ENCODE measurements around the gene TRPM7.

DNA sequence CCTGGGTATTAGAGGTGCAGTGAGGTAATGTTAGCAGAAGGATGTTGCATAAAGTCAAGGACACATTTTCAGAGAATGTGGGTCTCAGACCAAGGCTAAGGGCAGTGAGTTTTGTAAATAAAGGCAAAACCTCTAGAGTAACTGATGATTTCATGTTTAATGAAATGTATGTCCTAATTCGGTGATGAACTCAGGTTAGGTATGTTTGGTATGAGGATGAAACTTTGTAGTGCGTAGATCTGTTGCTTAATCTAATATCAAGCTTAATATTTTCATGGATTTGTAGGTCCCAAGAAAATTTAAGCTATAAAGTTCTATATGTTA lies 143.7 kb downstream of the TRPM7 start:
- TF ChIP-seq BRD4 (IDR thresholded peaks at IDR 0.05) (no peak), TRIM24 (IDR thresholded peaks at IDR 0.05) (no peak), PTBP1 (IDR thresholded peaks at IDR 0.05; ENCODE audit: low read depth, low read length) (no peak), MYBL2 (IDR thresholded peaks at IDR 0.05; ENCODE audit: low read depth) (no peak), MYBL2 (CRISPR knock-in tag; IDR thresholded peaks at IDR 0.05; ENCODE audit: borderline replicate concordance) (no peak), SPI1 (IDR thresholded peaks at IDR 0.05; ENCODE audit: borderline replicate concordance, low read depth, low read length) (no peak), ZNF324 (CRISPR knock-in tag; IDR thresholded peaks at IDR 0.05) (no peak), NEUROD1 (IDR thresholded peaks at IDR 0.05; ENCODE audit: borderline replicate concordance, low read depth, low read length, partially characterized antibody) (no peak), POLR2A (conservative IDR thresholded peaks at IDR 0.05) (no peak), ADNP (tag; IDR thresholded peaks at IDR 0.05) (no peak), GABPA (tag; conservative IDR thresholded peaks at IDR 0.05; ENCODE audit: low read depth) (no peak), SIRT6 (IDR thresholded peaks at IDR 0.05; ENCODE audit: low read depth, low read length) (no peak)
- TF ChIP-seq, protein P1, sequence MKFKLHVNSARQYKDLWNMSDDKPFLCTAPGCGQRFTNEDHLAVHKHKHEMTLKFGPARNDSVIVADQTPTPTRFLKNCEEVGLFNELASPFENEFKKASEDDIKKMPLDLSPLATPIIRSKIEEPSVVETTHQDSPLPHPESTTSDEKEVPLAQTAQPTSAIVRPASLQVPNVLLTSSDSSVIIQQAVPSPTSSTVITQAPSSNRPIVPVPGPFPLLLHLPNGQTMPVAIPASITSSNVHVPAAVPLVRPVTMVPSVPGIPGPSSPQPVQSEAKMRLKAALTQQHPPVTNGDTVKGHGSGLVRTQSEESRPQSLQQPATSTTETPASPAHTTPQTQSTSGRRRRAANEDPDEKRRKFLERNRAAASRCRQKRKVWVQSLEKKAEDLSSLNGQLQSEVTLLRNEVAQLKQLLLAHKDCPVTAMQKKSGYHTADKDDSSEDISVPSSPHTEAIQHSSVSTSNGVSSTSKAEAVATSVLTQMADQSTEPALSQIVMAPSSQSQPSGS (CRISPR knock-in tag; IDR thresholded peaks at IDR 0.05), result no peak
- TF ChIP-seq, protein P2, sequence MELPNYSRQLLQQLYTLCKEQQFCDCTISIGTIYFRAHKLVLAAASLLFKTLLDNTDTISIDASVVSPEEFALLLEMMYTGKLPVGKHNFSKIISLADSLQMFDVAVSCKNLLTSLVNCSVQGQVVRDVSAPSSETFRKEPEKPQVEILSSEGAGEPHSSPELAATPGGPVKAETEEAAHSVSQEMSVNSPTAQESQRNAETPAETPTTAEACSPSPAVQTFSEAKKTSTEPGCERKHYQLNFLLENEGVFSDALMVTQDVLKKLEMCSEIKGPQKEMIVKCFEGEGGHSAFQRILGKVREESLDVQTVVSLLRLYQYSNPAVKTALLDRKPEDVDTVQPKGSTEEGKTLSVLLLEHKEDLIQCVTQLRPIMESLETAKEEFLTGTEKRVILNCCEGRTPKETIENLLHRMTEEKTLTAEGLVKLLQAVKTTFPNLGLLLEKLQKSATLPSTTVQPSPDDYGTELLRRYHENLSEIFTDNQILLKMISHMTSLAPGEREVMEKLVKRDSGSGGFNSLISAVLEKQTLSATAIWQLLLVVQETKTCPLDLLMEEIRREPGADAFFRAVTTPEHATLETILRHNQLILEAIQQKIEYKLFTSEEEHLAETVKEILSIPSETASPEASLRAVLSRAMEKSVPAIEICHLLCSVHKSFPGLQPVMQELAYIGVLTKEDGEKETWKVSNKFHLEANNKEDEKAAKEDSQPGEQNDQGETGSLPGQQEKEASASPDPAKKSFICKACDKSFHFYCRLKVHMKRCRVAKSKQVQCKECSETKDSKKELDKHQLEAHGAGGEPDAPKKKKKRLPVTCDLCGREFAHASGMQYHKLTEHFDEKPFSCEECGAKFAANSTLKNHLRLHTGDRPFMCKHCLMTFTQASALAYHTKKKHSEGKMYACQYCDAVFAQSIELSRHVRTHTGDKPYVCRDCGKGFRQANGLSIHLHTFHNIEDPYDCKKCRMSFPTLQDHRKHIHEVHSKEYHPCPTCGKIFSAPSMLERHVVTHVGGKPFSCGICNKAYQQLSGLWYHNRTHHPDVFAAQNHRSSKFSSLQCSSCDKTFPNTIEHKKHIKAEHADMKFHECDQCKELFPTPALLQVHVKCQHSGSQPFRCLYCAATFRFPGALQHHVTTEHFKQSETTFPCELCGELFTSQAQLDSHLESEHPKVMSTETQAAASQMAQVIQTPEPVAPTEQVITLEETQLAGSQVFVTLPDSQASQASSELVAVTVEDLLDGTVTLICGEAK (IDR thresholded peaks at IDR 0.05), result no peak
- TF ChIP-seq, protein P2 (CRISPR knock-in tag; IDR thresholded peaks at IDR 0.05), result no peak
- TF ChIP-seq, protein P3, sequence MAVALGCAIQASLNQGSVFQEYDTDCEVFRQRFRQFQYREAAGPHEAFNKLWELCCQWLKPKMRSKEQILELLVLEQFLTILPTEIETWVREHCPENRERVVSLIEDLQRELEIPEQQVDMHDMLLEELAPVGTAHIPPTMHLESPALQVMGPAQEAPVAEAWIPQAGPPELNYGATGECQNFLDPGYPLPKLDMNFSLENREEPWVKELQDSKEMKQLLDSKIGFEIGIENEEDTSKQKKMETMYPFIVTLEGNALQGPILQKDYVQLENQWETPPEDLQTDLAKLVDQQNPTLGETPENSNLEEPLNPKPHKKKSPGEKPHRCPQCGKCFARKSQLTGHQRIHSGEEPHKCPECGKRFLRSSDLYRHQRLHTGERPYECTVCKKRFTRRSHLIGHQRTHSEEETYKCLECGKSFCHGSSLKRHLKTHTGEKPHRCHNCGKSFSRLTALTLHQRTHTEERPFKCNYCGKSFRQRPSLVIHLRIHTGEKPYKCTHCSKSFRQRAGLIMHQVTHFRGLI (CRISPR knock-in tag; IDR thresholded peaks at IDR 0.05), result no peak
